ENCODE data around the gene TTBK2. TPM values are rescaled to one million over a fixed set of nuclear protein-coding genes. Genes with fewer than 3 reads are reported as not detected.

Gene TTBK2
- total and polyA plus RNA-seq, 2 donors (not counting 1 experiment from before 2014, with no cell fraction given): 4.3 to 39.6 TPM

DNA sequence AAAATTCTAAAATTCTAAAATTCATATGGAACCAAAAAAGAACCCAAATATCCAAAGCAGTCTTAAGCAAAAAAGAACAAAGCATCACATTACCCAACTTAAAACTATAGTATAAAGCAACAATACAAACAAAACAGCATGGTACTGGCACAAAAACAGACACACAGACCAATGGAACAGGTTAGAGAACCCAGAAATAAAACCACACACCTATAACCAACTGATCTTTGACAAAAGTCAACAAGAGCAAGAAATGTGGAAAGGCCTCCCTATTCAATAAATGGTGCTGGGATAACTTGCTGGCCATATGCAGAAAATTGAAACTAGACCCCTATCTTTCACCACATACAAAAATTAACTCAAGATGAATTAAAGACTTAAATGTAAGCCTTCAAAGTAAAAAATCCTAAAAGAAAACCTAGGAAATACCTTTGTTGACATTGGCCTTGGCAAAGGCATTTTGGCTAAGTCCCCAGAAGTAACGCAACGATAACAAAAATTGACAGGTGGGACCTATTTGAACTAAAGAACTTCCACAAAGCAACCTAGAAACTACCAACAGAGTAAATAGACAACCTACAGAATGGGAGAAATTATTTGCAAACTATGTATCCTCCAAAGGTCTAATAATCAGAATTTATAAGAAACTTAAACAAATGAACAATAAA, 56.9 kb downstream of the TTBK2 start:
- Histone ChIP-seq H3K4me1 (ENCODE audit: control insufficient read depth in 2 of 2, insufficient read depth in 2 of 2, low read length in 2 of 2) (no peaks in the 10 kb centered on the region), H3K27me3 (replicated peaks in 1 of 4; ENCODE audit: control extremely low read depth in 1 of 4, control insufficient read depth in 3 of 4, insufficient read depth in 4 of 4, low read length in 3 of 4) (no peaks in the 10 kb centered on the region), H3K36me3 (replicated peaks in 1 of 2; ENCODE audit: control extremely low read depth in 1 of 2, control insufficient read depth in 1 of 2, extremely low read depth in 1 of 2, insufficient read depth in 2 of 2, low read length in 1 of 2) (peaks cover 3 to 6% of the 10 kb centered on the region in 2 experiments), H3K79me2 (ENCODE audit: control insufficient read depth, insufficient read depth, low read length) (peaks cover 7% of the 10 kb centered on the region), H2AFZ (ENCODE audit: insufficient read depth, low read depth, low read length, poor library complexity, severe bottlenecking) (no peak overlapping the region), H3K9ac (ENCODE audit: low read length) (no peak overlapping the region), H3K9me3 (ENCODE audit: control extremely low read depth in 1 of 3, control insufficient read depth in 2 of 3, insufficient read depth in 1 of 3, low read length in 2 of 3) (no peaks in the 10 kb centered on the region), H4K20me1 (ENCODE audit: control insufficient read depth, insufficient read depth, low read length, poor library complexity, severe bottlenecking) (no peaks in the 10 kb centered on the region), H3K27ac (ENCODE audit: low read length in 2 of 2) (no peak overlapping the region), H3K4me3 (ENCODE audit: control extremely low read depth in 1 of 5, extremely low read depth in 1 of 5, insufficient read depth in 1 of 5, low read depth in 2 of 5, low read length in 4 of 5) (no peak overlapping the region), H3K4me2 (replicated peaks; ENCODE audit: low read depth, low read length, poor library complexity, severe bottlenecking) (no peak overlapping the region)
- ATAC-seq (ENCODE audit: low read depth) (no peak), DNase-seq (no peak)
- Mint-ChIP-seq H3K4me1 (no peaks in the 10 kb centered on the region), H3K27ac (no peak overlapping the region), H3K4me3 (no peak overlapping the region), H3K9me3 (ENCODE audit: insufficient read depth) (no peaks in the 10 kb centered on the region), H3K27me3 (no peaks in the 10 kb centered on the region)
- 100% methylated on average over 2 of the region's 2 CpGs for WGBS (ENCODE audit: insufficient coverage)
- TF ChIP-seq CTCF (IDR thresholded peaks at IDR 0.05): no peak
- intact Hi-C loops (cut with micrococcal nuclease): no loop called here
- POLR2A ChIA-PET: no interaction called here
- CTCF ChIA-PET: no interaction called here

GRCh38 chr15:42858999-42859789, 61.4 kb downstream of the TTBK2 start:
- peaks cover 2 to 4% of the 10 kb centered on the region in 2 experiments for H3K36me3 ChIP-seq (replicated peaks in 1 of 2; ENCODE audit: control extremely low read depth in 1 of 2, control insufficient read depth in 1 of 2, extremely low read depth in 1 of 2, insufficient read depth in 2 of 2, low read length in 1 of 2)
- no peak overlapping the region for H2AFZ ChIP-seq (ENCODE audit: insufficient read depth, low read depth, low read length, poor library complexity, severe bottlenecking)
- Mint-ChIP-seq H3K27me3 (no peaks in the 10 kb centered on the region), H3K4me1 (no peaks in the 10 kb centered on the region), H3K4me3 (no peak overlapping the region), H3K27ac (no peak overlapping the region), H3K9me3 (ENCODE audit: insufficient read depth) (no peaks in the 10 kb centered on the region)
- peaks cover 3% of the 10 kb centered on the region for H3K79me2 ChIP-seq (ENCODE audit: control insufficient read depth, insufficient read depth, low read length)
- H3K9ac ChIP-seq (ENCODE audit: low read length): no peak overlapping the region
- intact Hi-C loops (cut with micrococcal nuclease): no loop called here
- no peak overlapping the region for H3K27ac ChIP-seq (ENCODE audit: low read length in 2 of 2)
- no peak for ATAC-seq (ENCODE audit: low read depth)
- TF ChIP-seq EZH2 (IDR thresholded peaks at IDR 0.05; ENCODE audit: borderline replicate concordance, insufficient read depth, low read depth, low read length, poor library complexity, severe bottlenecking) (no peak), CTCF (IDR thresholded peaks at IDR 0.05) (no peak)
- no peak overlapping the region for H3K4me2 ChIP-seq (replicated peaks; ENCODE audit: low read depth, low read length, poor library complexity, severe bottlenecking)
- no peaks in the 10 kb centered on the region for H3K4me1 ChIP-seq (ENCODE audit: control insufficient read depth in 2 of 2, insufficient read depth in 2 of 2, low read length in 2 of 2)
- no peaks in the 10 kb centered on the region for H3K9me3 ChIP-seq (ENCODE audit: control extremely low read depth in 1 of 3, control insufficient read depth in 2 of 3, insufficient read depth in 1 of 3, low read length in 2 of 3)
- WGBS (ENCODE audit: insufficient coverage): no CpG with 5 or more reads among the region's 2 CpGs
- DNase-seq: no peak
- CTCF ChIA-PET: no interaction called here
- H4K20me1 ChIP-seq (ENCODE audit: control insufficient read depth, insufficient read depth, low read length, poor library complexity, severe bottlenecking): no peaks in the 10 kb centered on the region
- no peaks in the 10 kb centered on the region for H3K27me3 ChIP-seq (replicated peaks in 1 of 4; ENCODE audit: control extremely low read depth in 1 of 4, control insufficient read depth in 3 of 4, insufficient read depth in 4 of 4, low read length in 3 of 4)
- H3K4me3 ChIP-seq (ENCODE audit: control extremely low read depth in 1 of 5, extremely low read depth in 1 of 5, insufficient read depth in 1 of 5, low read depth in 2 of 5, low read length in 4 of 5): no peak overlapping the region
- POLR2A ChIA-PET: no interaction called here

Measured in B cell (primary cell).